Stimulated activated CD8-positive, alpha-beta memory T cell treated with anti-CD3 and anti-CD28 coated beads, Interleukin-12 subunit alpha, Interleukin-12 subunit beta, amount 100 ng/mL, for 24 hours (primary cell): ENCODE results near the gene OCEL1.
"Not testable (repeated sequence)": the region's sequence is repeated elsewhere in the genome, so short reads cannot be mapped to it uniquely, and the experiment has no call there.

Experiments
- DNase-seq: peaks from one replicate; pipeline ENCODE4 v3.0.0-alpha.2; 2020; ENCODE audit errors: extremely low read depth

The OCEL1 gene

DNA sequence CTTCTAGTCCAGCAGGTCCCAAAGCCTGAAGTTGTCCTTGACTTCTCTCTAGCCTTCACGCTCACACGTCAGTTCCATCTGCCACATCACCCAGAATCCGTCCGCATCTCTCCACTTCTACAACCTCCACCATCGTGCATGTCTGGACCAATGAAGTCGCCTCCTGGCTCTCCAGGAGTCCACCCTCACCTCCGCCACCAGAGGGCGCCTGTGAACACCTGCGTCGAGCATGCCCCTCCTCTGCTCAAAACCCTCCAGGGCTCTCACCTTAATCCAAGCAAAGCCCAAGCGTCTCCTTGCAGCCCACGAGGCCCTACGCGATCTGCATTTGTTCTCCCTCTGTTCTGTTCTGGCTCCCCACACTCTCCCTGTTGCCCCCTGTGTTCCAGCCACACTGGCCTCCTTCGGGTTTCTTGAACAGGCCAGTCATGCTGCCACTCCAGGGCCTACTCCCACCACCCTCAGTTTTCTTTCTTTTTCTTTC is 34.9 kb downstream of the OCEL1 start:
- DNase-seq = peak; percentile 69

DNA sequence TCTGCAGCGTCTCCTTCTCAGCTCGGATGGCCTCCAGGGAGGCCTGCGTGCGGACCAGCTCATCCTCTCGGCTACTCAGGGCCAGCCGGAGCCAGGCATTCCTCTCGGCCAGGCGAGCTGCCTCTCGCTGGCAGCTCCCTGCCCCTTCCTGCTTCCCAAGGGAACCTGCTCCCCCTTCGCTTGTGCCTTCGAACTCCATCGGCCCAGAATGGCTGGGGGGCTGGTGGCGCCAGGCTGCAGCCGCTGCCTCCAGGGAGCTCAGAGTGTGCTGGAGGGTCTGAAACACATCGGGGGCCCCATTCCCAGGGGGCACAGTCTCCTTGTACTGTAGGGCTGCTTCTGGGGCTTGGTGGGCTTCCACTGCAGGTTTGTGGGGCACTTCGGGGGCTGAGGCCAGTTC is 36.5 kb downstream of the OCEL1 start:
- no peak for DNase-seq

DNA sequence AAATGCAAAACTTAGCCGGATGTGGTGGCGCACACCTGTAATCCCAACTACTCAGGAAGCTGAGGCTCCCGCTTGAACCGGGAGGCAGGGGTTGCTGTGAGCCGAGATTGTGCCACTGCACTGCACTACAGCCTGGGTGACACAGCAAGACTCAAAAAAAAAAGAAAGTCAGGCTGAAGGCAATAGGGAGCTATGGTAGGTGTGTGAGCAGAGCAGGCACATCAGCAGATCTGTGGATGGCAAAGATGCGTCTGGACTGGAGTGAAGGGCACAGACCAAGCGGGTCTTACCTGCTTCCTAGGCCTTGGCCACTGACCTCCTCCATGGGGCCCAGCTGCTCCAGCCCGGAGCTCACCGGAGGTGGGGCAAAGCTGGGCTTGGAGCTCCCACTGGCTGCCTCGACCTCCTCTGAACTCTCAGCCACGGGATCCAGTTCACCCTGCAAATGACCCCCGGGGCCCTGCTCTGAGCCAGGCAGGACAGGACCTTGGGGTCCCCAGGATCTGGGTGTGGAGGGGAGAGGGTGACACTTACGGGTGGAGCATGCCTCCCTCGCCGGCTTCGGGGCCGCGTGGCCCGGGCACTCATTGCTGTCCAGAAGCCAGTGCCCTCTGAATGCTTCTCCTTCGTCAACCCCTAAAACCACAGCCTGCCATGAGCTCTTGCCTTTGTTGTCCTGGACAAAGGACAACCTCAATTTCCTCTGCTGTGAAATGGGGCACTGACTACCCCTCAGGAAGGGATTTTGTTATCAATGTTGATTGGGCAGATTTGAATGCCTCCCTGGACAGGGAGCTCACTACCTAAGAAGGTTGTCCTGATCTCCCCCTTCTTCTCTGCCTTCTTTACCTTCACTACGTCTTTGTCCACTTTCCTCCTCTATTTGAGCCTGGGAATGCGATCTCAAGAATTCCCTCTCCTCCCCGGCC is 38.0 kb downstream of the OCEL1 start:
- DNase-seq = no peak

DNA sequence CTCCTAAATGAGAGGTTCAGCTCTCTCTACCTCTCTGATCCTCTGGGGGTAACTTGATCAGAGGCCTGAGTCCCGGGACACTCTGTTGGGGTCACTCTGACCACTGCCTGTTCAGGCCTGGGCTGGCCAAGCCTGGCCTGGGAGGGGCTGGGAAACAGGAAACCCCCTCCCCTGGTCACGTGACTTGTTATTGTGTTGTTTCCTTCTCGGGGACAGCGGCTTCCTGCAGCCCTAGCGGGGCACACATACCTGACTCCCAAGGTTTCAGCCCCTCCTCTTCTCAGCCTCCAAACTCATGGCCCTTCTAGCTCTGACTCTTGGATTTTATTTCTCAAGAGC is 38.6 kb downstream of the OCEL1 start, which contains the start of gene USHBP1:
Gene USHBP1, minus strand, starts transcription at position 105 of the 339 bp plus-strand sequence. CDS start 446 bp downstream, outside the sequence.
- no peak for DNase-seq

DNA sequence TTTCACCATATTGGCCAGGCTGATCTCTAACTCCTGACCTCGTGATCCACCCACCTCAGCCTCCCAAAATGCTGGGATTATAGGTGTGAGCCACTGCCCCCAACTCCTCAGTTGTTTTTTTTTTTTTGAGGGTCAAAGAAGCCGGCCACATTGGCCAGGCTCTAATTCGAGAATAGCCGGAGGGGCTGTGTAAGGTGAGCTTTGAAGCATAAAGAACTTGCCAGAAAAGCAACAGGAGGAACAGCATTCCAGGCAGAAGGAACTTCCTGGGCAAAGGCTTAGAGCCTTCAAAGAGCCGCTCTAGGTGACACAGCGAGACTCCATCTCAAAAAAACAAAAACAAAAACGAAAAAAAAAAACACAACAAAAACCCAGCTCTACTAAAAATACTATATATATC is 40.0 kb downstream of the OCEL1 start:
- DNase-seq = no peak

DNA sequence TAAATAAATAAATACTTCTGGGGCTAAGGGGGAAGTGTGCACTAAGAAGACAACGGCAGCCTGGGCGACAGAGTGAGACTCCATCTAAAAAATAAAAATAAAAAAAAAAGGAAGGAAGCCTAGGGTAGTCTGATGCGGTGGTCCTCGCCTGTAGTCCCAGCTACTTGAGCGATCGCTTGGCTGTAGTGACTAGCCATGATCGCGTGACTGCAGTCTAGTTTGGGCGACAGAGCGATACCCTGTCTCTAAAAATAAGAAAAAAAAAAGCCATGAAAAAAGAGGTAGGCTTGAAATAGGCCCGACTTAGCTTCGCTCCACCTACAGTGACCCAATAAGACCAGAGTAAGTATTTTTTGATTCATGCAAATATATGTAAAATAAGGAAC is 40.6 kb downstream of the OCEL1 start:
- no peak for DNase-seq

DNA sequence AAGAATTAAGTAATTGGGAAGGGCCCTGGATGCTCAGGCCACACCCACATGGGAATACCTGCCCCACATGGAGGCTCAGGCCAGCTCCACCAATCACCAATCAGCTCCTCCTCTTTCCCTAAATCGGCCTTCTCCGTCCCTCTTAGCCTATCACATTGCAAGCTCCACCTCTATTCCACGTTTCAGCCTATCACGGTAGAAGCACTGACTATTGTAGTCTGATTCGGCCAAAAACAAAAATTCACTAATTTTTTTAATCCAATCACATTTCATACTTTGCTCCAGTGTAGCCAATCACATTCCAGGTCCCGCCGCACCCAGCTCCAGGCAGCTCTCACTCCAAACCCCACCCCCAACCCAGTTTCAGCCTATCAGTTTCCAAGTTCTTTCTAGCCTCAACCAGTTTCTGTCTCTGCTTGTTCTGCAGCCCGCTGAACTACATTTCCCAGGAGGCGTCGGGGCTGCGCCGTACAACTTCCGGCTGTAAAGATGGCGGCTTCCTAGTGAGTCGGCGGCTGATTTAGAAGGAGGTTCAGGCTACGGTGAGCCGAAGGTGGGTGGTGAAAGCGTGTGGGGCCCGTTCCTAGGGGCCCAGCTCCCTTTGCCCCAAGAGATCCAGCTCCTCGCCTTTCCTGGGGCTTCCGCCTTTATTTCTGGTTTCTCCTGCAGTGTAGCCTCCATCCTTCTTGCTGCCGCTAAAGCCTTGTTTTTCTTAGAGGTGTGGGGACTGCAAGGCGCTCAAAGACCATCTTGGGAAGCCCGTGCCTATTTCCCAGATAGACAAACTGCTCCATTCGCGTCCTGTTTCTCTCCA is 41.2 kb downstream of the OCEL1 start, which contains the start of gene BABAM1:
Gene BABAM1, plus strand, starts transcription at position 469 of the 814 bp plus-strand sequence. CDS start 1,364 bp downstream, outside the sequence.
- peak; percentile 88 for DNase-seq

DNA sequence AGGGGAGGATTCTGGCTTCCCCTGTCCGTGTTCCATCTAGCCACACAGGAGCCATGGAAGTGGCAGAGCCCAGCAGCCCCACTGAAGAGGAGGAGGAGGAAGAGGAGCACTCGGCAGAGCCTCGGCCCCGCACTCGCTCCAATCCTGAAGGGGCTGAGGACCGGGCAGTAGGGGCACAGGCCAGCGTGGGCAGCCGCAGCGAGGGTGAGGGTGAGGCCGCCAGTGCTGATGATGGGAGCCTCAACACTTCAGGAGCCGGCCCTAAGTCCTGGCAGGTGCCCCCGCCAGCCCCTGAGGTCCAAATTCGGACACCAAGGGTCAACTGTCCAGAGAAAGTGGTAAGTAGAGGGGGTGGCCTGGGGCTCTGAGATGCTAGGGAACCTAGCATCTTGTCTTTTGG is 42.7 kb downstream of the OCEL1 start:
- no peak for DNase-seq

DNA sequence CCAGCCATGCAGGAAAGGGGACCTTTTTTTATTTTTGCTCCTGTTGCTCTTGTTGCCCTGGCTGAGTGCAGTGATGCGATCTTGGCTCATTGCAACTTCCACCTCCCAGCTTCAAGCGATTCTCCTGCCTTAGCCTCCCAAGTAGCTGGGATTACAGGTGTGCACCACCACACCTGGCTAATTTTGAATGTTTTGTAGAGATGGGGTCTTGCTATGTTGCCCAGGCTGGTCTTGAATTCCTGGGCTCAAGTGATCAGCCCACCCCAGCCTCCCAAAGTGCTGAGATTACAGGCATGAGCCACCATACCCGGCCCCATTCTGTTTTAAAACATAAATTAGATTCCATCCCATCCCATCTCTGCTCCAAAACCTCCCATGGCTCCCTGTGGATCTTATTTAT is 48.9 kb downstream of the OCEL1 start:
- not testable (repeated sequence) for DNase-seq

DNA sequence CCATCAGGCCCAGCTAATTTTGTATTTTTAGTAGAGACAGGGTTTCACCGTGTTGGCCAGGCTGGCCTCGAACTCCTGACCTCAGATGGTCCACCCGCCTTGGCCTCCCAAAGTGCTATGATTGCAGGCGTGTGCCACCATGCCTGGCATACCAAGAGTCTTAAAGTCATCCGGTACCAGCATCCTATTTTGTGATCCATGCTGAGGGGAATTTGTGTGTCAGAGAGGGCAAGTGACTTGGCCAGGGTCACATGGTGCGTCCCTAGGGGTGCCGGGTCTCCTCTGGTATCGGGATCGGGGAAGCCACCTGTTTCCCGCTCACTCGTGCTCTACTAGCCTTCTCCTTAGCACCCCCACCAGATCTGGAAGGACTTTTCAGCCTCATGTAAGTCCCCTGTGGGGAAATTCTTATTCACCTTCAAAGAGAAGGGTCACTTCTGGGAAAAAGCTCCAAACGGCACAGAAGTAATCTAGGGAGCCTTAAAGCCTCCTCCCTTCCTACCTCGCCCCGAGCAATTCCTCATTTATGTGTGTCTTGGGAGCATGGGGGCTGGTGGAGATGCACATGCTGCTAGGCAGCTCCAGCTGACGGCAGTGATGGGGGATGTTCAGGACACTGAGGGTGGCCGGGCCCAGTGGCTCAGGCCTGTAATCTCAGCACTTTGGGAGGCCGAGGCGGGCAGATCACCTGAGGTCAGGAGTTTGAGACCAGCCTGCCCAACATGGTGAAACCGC is 49.6 kb downstream of the OCEL1 start:
- DNase-seq = no peak
